PC-3 (cell line): Measurements from ENCODE around the gene XK. TPM values are rescaled to one million over a fixed set of nuclear protein-coding genes. Genes with fewer than 3 reads are reported as not detected.

Experiments
- ATAC-seq: fragments of 200-7000 bp; cut with Tn5 transposase; 2 replicates; pipeline ENCODE4 v1.9.1; 2020; ENCODE audit warnings: mild to moderate bottlenecking, moderate library complexity
- BruUV-seq: library from RNA; stranded (reverse); fragments of 400-500 nt; replicated peaks from 2 replicates; lab custom pipeline; 2021; lab: Mats Ljungman, UMichigan
- CTCF ChIA-PET: fragments of 300-600 bp; sonication (Branson Sonifier 250); formaldehyde crosslinking; loops from one replicate; lab custom pipeline; 2022; ENCODE audit warnings: antibody characterized with exemption; lab: Charles Lee
- POLR2A ChIA-PET: fragments of 300-600 bp; sonication (Branson Sonifier 250); formaldehyde crosslinking; loops from one replicate; lab custom pipeline; 2022; ENCODE audit warnings: antibody characterized with exemption; ENCODE audit not compliant: unreplicated experiment; lab: Charles Lee
- DNase-seq: peaks from one replicate; pipeline ENCODE4 v3.0.0-alpha.2; 2015
- H2AFZ ChIP-seq: fragments of 300-600 bp; sonication (generic); 2 replicates; pipeline ENCODE4 v1.6.0; 2016; ENCODE audit warnings: antibody characterized with exemption, low read length
- H3F3A ChIP-seq: fragments of 300-600 bp; sonication (generic); one replicate; pipeline ENCODE4 v1.6.0; 2017; ENCODE audit warnings: antibody characterized with exemption, low read length, control low read depth, mild to moderate bottlenecking; ENCODE audit not compliant: unreplicated experiment
- H3K27ac ChIP-seq: fragments of 300-600 bp; sonication (generic); 2 replicates; pipeline ENCODE4 v1.5.1; 2016; ENCODE audit warnings: mild to moderate bottlenecking, low read length
- H3K27me3 ChIP-seq: fragments of 300-600 bp; sonication (generic); 2 replicates; pipeline ENCODE4 v1.6.1; 2016; ENCODE audit warnings: low read length, mixed read lengths
- H3K36me3 ChIP-seq: fragments of 300-600 bp; sonication (generic); 2 replicates; pipeline ENCODE4 v1.6.1; 2016; ENCODE audit warnings: low read depth, mixed run types, low read length, mixed read lengths
- H3K4me1 ChIP-seq: fragments of 300-600 bp; sonication (generic); 2 replicates; pipeline ENCODE4 v1.5.1; 2016; ENCODE audit warnings: low read length; ENCODE audit not compliant: insufficient read depth
- H3K4me2 ChIP-seq: fragments of 300-600 bp; sonication (generic); 2 replicates; pipeline ENCODE4 v1.6.0; 2016; ENCODE audit warnings: low read length
- H3K4me3 ChIP-seq: fragments of 300-600 bp; sonication (generic); 2 replicates; pipeline ENCODE4 v1.5.1; 2016; ENCODE audit warnings: mild to moderate bottlenecking, low read length, mixed read lengths
- H3K79me2 ChIP-seq: fragments of 300-600 bp; sonication (generic); 2 replicates; pipeline ENCODE4 v1.6.1; 2017; ENCODE audit warnings: low read length, mixed read lengths
- H3K9ac ChIP-seq: fragments of 300-600 bp; sonication (generic); 2 replicates; pipeline ENCODE4 v1.6.0; 2016; ENCODE audit warnings: mild to moderate bottlenecking, low read length
- H3K9me2 ChIP-seq: fragments of 300-600 bp; sonication (generic); replicated peaks from 2 replicates; pipeline ENCODE4 v1.6.1; 2016; ENCODE audit warnings: mixed run types, low read length, mixed read lengths
- H3K9me3 ChIP-seq: fragments of 300-600 bp; sonication (generic); 2 replicates; pipeline ENCODE4 v1.6.1; 2016; ENCODE audit warnings: low read length, mixed read lengths
- H4K20me1 ChIP-seq: fragments of 300-600 bp; sonication (generic); 2 replicates; pipeline ENCODE4 v1.6.1; 2016; ENCODE audit warnings: low read length, mixed read lengths
- CTCF ChIP-seq: fragments of 300-600 bp; sonication (generic); conservative IDR thresholded peaks from 2 replicates; pipeline ENCODE4 v1.5.1; 2017; ENCODE audit warnings: antibody characterized with exemption, low read depth, mild to moderate bottlenecking, low read length
- EZH2 ChIP-seq: fragments of 300-600 bp; sonication (generic); IDR thresholded peaks from one replicate; pipeline ENCODE4 v1.6.1; 2017; ENCODE audit warnings: antibody characterized with exemption, mild to moderate bottlenecking, low read length; ENCODE audit not compliant: unreplicated experiment
- EZH2phosphoT487 ChIP-seq: fragments of 300-600 bp; sonication (generic); IDR thresholded peaks from 2 replicates; pipeline ENCODE4 v1.6.1; 2018; ENCODE audit warnings: mild to moderate bottlenecking, antibody characterized with exemption, low read length, borderline replicate concordance
- intact Hi-C: fragments of 100-400 bp; cut with micrococcal nuclease; formaldehyde crosslinking; loops from 2 replicates; pipeline ENCODE4 v1.9.0; 2023
- total RNA-seq: library from RNA; depleted of rRNA; stranded (reverse); fragments of >200 nt; gene quantifications from 2 replicates; pipeline ENCODE4 v1.2.3, GENCODE V29; 2014

XK gene
- total RNA-seq, 1 experiment from 2014 or later = 8.0 TPM

GRCh38 chrX:37697169-37697760 is 11.7 kb downstream of the XK start:
- H3K4me3 ChIP-seq = no peak overlapping the region
- no peaks in the 10 kb centered on the region; the same call in 1 of the 2 replicates for H3K4me1 ChIP-seq
- no peak overlapping the region for H3K27ac ChIP-seq
- no peak for TF ChIP-seq CTCF
- no peak for TF ChIP-seq EZH2
- no peak for TF ChIP-seq EZH2phosphoT487
- BruUV-seq = no TSS peak
- ChIA-PET CTCF (no interaction called here), POLR2A (no interaction called here)
- H3K79me2 ChIP-seq = no peaks in the 10 kb centered on the region
- ATAC-seq (0 out of 2 replicates have a peak, but pooled peaks have one; percentile 23), DNase-seq (peak; percentile 4)
- H3F3A ChIP-seq = no peaks in the 10 kb centered on the region
- no peaks in the 10 kb centered on the region for H3K9me2 ChIP-seq
- H3K36me3 ChIP-seq = no peaks in the 10 kb centered on the region
- no peak overlapping the region for H2AFZ ChIP-seq
- H3K4me2 ChIP-seq = no peak overlapping the region
- no peaks in the 10 kb centered on the region for H4K20me1 ChIP-seq
- H3K9ac ChIP-seq = no peak overlapping the region
- intact Hi-C loops = no loop called here
- H3K9me3 ChIP-seq = no peaks in the 10 kb centered on the region
- no peaks in the 10 kb centered on the region for H3K27me3 ChIP-seq

GRCh38 chrX:37701588-37701987 is 16.0 kb downstream of the XK start:
- Histone ChIP-seq H3K9ac (no peak overlapping the region), H3K4me1 (no peaks in the 10 kb centered on the region), H2AFZ (no peak overlapping the region), H3K9me2 (no peaks in the 10 kb centered on the region), H3K4me3 (no peak overlapping the region), H3K27ac (no peak overlapping the region), H3K79me2 (no peaks in the 10 kb centered on the region), H3K9me3 (no peaks in the 10 kb centered on the region), H3F3A (no peaks in the 10 kb centered on the region), H3K4me2 (no peak overlapping the region), H3K27me3 (no peaks in the 10 kb centered on the region), H4K20me1 (no peaks in the 10 kb centered on the region), H3K36me3 (no peaks in the 10 kb centered on the region)
- CTCF ChIA-PET = no interaction called here
- POLR2A ChIA-PET = no interaction called here
- BruUV-seq = no TSS peak
- DNase-seq (no peak), ATAC-seq (no peak)
- TF ChIP-seq CTCF (no peak), EZH2phosphoT487 (no peak), EZH2 (no peak)
- intact Hi-C loops = no loop called here

DNA sequence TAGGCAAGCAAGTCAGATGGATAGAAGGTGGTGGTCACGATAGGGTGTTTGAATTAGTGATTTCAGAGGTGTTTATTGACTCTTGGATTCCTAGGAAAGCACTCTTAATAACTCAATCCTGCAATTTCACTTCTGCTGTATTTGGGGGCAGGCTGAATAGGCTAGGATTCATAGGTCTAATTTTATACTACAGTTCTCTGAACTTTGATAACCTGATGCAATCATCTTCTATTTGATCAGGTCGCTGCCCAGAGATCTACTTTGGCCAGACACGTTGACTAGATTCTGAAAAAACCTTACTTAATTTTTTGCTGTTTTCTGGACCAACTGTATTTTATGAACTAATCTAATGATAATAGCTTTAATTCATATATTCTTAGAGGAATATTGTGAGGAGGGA is 26.4 kb downstream of the XK start:
- Histone ChIP-seq H3K27me3 (no peaks in the 10 kb centered on the region), H3K4me2 (no peak overlapping the region), H4K20me1 (no peaks in the 10 kb centered on the region), H3K36me3 (no peaks in the 10 kb centered on the region), H2AFZ (no peak overlapping the region), H3K27ac (no peak overlapping the region), H3K4me1 (no peaks in the 10 kb centered on the region), H3F3A (no peaks in the 10 kb centered on the region), H3K9me3 (no peaks in the 10 kb centered on the region), H3K79me2 (no peaks in the 10 kb centered on the region), H3K9me2 (no peaks in the 10 kb centered on the region), H3K4me3 (no peak overlapping the region), H3K9ac (no peak overlapping the region)
- BruUV-seq = no TSS peak
- no peak for TF ChIP-seq CTCF
- no peak for TF ChIP-seq EZH2phosphoT487
- intact Hi-C loops = no loop called here
- ATAC-seq = no peak
- CTCF ChIA-PET = no interaction called here
- POLR2A ChIA-PET = no interaction called here
- DNase-seq = no peak
